HG03064 (cell line): Measurements from ENCODE around the gene TMEM30B.
"Not testable (repeated sequence)": the region's sequence is repeated elsewhere in the genome, so short reads cannot be mapped to it uniquely, and the experiment has no call there.

Experiments
- ATAC-seq: cut with Tn5 transposase; IDR thresholded peaks from one replicate; pipeline ENCODE4 v1.9.1; 2021; ENCODE audit warnings: low read depth; ENCODE audit not compliant: unreplicated experiment

Gene TMEM30B, protein sequence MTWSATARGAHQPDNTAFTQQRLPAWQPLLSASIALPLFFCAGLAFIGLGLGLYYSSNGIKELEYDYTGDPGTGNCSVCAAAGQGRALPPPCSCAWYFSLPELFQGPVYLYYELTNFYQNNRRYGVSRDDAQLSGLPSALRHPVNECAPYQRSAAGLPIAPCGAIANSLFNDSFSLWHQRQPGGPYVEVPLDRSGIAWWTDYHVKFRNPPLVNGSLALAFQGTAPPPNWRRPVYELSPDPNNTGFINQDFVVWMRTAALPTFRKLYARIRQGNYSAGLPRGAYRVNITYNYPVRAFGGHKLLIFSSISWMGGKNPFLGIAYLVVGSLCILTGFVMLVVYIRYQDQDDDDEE

DNA sequence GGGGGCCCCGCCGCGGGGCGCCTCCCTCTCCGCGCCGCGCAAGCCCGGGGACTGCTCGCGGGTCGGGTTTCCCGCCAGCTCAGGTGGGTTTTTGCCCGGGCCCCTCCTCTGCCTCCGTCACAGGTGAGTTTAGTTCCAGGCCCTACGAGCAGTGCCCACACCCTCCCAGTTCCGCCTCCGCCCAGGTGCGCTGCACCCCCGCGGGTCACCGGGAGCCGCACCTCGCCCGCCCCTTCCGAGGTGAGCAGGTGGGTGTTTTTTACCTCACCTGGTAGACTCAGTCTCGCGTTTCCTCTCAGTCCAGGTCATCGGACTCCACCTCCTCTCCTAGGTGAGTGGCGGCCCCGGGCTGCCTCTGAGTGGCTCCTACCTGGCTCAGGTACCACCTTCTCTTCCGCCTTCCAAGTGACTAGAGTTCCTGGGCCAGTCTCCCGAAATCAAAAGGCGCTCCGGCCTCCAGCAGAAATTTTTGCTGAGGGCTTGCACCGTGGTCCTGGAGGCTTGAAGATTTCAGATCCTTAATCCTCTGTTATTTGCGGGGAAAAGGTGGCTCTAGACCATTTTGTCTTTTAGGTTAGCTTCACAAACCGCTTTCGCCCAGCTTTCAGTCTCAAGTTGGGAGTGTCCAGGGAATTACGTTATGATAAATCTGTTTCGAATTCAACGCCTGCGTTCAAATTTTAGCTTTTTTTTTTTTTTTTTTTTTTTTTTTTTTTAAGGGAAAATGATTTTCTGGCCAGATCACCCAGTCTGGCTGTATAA, at the start of gene TMEM30B:
Gene TMEM30B, minus strand, starts transcription at position 153 of the 762 bp plus-strand sequence. CDS start 191 bp downstream, outside the sequence.
- ATAC-seq, result no peak

DNA sequence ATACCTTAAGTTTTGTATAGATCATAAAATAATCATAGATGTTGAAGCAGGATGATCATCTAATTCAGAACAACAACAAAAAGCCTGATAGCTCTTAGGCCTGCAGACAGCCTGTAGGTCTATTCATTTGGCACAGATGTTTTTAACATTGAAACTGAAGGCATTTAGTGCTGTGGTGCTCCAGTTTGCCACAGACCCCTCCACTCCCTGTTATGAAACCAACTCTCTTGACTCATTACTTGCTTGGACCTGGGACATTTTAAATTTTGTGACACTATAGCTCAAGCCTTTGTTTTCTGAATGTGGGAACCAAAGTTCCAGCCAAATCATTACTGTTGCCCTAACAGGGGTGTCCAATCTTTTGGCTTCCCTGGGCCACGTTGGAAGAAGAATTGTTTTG, 49.4 kb upstream of the TMEM30B start:
- no peak for ATAC-seq

DNA sequence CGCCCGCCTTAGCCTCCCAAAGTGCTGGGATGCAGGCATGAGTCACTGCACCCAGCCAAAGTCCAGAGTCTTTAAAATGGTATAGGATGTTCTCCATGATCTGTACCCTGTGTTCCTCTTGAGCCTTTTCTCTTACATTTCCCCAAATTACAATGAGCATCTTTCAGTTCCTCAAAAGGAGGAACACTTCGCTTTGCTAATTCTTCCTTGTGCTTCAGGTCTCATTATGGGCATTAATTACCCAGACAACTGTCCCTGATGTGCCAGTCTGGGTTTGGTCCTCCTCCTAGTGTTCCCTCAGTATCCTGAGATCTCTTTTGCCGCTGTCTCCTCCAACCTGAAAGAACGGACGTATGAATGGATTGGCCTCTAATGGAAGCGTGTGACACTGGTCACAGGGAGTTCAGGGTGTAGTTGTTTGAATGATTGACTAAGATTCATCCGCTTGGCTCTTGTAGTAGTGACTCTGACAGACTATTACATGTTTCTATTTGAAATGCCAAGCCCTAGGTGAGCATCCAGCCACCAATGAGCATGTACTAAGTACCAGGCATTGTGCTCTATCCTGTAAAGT, 48.4 kb upstream of the TMEM30B start:
- peak; percentile 60 for ATAC-seq

DNA sequence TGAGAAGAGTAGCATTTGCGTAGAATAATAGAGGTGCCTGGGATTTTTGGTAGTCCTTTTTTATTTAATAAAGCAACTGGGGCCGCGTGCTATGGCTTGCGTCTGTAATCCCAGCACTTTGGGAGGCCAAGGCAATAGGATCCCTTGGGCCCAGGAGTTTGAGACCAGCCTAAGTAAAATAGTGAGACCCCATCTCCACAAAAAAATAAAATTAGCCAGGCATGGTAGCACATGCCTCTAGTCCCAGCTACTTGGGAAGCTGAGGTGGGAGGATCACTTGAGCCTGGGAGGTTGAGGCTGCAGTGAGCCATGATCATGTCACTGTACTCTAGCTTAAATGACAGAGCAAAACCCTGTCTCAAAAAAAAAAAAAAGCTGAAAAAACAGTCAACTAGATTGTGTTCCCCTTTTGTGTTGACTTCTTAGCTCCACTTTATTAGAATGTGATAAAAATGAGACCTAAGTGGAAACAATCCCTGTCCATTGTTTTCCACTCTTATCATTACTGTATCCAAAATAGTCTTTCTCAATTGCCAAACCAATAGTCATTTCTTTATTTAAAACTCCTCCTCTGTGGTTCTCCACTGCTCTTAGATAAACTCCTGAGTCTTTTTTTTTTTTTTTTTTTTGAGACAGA, 47.6 kb upstream of the TMEM30B start:
- ATAC-seq, result no peak

DNA sequence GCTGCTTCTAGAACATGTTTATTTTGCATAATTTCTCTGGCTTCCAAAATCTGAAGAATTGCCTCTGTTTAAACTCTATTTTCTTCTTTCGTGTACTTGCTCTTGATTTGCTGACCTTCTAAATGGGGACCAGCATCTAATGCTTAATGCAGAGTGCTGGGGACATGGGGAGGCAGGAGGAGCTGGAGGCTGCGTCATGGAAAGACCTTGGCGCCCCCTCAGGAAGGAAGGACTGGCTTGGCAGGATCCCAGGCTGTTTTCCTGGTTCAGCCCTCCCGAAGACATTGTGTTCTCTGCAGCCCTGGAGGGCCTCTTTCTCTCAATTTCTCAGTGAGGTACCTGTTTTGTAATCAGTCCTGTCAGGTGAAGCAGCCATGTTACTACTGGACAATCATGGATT, 45.7 kb upstream of the TMEM30B start:
- no peak for ATAC-seq

DNA sequence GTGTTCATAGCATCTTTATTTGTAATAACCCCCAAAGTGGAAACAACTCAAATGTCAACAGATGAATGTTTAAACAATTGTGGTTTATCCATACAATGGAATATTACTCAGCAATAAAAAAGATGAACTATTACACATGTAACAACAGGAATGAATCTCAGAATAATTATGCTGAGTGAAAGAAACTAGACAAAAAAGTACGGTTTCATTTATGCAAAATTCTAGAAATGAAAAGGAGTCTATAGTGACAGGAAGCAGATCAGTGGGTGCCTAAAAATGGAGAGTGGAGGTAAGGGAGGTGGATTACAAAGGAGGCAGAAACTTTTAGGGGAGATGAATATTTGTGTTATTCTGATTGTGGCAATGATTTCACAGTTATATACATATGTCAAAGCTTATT, 45.0 kb upstream of the TMEM30B start:
- ATAC-seq, result no peak

DNA sequence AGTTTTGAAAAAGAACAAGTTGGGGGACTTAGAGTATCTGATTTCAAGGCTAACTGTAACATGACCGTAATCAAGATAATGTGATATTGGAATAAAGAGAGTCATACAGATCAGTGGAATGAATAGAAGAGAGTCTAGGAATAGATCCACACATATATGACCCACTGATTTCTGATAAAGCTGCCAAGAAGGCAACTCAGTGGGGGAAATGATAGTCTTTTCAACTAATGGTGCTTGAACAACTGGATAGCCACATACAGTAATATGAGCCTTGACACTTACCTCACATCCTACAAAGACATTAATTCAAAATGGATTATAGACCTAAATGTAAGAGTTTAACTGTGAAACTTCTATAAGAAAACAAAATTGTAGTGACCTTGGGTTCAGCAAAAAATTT, 44.0 kb upstream of the TMEM30B start:
- ATAC-seq, result no peak

DNA sequence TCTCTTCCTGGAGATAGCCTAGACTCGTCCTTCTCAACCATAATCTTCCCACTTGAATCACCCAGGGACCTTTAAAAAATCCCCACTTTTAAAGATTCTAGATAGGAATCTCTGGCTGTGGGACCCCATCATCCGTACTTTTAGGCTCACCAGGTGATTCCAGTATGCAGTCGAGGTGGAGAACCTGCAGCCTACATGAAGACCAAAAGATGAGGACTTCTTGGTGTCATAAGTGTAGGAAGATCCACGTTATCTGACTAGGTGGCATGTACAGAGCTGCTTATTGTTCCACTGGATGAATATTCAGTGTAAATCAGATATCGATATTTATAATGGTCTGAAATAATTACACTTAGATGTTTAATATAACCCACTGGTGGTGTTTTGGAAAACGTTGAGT, 42.8 kb upstream of the TMEM30B start:
- ATAC-seq, result no peak

DNA sequence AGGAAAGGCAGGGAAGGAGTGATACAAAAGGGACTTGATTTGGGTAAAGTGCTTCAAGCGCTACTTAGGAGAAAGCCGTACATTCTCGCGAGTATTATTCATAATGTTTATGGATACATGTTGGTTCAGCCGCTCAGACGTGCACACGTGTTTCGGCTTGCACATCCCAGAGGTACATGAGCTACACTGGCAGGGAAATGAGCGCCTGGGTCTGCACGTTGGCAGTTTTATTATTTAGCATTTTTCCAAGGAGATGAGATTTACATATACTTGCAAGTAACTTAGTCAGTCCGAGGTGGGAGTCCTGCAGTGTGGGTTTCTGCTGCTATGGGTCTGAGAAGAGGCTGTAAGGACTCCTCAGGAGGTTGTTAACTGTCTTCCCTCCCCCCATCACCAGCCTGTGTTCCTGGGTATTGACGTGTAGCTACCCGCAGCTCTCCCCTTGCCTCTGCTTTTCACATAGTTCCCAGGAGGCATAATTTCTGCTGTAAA, 41.7 kb upstream of the TMEM30B start:
- ATAC-seq, result no peak

DNA sequence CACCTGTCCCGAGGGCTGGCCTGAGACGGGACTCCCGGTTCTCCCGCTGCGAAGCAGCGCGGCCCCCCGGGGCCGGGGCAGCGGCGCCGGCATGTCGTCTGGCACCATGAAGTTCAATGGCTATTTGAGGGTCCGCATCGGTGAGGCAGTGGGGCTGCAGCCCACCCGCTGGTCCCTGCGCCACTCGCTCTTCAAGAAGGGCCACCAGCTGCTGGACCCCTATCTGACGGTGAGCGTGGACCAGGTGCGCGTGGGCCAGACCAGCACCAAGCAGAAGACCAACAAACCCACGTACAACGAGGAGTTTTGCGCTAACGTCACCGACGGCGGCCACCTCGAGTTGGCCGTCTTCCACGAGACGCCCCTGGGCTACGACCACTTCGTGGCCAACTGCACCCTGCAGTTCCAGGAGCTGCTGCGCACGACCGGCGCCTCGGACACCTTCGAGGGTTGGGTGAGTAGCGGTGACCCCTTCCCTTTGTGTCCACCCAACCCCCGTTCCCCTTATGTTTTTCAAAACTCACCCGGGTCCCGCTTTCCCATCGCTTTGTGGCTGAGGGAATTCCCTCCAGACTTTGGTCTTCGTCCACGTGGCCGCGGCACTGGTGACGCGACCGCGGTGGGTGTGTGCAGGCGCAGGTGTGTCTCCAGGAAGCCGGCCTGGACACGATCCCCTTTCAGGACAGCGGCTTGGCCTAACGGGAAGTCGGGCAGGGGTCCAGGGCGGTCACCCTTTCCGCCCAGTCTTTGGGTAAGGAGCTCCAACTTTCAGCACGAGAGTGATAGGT, 41.1 kb upstream of the TMEM30B start:
- ATAC-seq, result peak; percentile 16

DNA sequence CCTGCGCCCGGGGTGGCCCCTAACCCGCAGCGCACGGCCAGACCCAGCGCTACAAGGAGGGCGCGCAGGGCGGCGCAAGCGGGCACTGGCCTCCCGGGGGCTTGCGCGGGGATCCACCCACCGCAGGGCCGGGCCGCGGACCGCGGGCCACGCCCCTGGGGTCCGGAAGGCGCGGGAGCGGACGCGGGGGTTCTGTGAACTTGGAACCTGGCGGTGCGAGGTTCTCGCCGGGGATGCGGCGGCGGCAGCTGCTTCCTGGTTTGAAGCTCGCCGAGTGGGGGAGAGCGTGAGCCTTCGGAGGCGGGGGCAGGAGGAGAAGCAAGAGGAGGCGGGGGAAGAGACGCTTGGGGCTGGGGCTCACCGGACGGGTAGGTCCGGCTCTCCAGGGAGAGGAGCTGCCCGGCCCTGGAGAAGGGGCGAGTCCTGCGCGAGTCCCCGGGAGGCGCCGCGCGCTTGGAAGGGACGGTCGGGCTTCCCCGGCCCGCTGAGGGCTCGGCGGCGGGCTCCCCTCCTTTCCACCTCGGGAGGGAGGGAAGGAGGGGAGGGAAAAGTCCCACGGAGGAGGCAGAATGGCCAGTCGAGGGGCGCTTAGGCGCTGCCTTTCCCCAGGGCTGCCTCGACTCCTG, 40.4 kb upstream of the TMEM30B start, which contains the start of gene PRKCH:
Gene PRKCH, plus strand, starts transcription at position 195 of the 626 bp plus-strand sequence. CDS start 523 bp downstream, outside the sequence.
- peak; percentile 68 for ATAC-seq

DNA sequence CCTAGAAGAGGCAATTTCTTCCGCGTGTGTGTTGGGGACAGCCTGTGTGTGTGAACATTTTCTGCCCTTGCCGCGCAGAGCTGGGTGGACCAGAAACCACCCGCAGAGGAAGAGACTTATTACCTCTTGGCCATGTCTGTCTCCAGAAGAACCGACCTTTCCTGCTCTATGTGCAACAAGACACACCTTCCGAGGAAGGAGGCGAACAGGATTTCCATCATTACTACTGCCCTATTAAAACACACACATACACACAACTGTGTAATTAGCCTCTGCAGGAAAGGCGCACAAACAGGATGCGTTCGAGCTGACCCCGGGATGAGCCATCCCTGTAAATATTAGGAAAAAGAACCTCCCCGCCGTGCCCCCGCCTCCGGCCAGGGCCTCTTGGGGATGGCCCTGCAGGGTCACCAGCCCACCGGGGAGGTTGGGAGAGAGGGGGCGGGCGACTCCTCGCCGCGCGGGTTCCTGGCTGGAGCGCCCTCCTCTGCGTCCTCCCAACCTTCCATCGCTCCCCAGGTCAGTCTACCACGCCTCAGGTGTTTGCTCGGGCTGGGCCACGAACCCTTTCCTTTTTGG, 39.8 kb upstream of the TMEM30B start:
- no peak for ATAC-seq

DNA sequence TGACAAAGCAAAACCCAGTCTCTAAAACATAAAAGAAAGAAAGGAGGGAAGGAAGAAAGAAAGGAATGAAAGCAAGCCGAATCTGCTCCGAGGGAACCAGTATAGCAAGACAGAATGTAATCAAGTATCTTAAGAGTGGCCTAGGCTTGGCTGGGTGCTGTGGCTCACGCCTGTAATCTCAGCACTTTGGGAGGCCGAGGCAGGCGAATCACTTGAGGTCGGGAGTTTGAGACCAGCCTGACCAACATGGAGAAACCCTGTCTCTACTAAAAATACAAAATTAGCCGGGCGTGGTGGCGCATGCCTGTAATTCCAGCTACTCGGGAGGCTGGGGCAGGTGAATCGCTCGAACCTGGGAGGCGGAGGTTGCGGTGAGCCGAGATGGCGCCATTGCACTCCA, 39.0 kb upstream of the TMEM30B start:
- ATAC-seq, result not testable (repeated sequence)

DNA sequence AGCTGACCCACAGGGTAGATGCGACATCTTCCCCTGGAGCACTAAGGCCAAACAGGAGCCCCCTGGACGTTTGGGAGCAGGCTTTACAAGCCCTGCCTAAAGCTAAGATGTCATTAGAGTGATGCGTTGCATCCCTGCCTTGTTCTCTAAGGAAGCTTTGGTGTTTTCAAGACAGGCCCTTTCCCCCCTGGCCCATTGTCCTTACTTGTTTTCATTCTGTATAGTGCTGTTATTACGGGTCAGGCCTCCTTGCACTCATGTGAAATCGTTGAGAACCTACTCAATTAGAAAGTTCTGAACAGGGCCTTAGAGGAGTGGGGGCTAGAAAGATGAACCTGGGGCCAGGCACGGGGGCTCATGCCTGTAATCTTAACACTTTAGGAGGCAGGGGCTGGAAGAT, 38.6 kb upstream of the TMEM30B start:
- ATAC-seq, result no peak

DNA sequence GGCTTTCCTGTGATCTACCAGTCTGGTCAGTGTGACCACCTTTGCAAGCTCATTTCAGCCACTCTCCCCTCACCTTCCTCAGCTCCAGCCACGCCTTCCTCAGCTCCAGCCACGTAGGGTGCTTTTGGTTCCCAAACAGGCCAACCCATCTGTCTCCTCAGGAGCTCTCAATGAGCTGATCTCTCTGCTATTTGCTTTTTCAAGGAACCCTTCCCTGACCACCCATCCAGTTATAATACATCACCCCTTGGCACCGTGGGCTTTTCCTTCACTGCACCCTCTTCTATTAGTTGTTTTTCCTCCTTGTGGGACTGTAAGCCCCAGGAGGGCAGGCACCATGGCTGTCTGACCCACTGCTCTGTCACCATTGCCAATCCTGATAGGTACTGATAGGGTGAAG, 37.9 kb upstream of the TMEM30B start:
- ATAC-seq, result no peak

DNA sequence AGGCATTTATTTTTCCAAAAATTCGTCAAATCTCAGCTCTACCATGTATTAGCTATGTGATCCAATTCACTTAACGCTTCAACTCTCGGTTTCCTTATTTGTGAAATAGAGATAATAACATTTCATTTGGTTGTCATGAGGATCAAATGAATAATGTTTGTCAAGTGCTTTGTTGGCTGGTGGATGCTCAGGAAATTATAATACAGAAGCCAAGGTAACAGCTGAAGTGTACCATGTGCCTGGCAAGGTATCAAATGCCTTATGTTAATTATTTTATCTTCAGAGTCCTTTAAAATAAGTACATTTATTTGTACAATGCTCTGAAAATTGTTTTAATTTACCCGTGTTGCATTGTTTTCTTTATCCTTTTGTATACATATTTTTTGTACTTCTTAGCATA, 34.2 kb upstream of the TMEM30B start:
- no peak for ATAC-seq

DNA sequence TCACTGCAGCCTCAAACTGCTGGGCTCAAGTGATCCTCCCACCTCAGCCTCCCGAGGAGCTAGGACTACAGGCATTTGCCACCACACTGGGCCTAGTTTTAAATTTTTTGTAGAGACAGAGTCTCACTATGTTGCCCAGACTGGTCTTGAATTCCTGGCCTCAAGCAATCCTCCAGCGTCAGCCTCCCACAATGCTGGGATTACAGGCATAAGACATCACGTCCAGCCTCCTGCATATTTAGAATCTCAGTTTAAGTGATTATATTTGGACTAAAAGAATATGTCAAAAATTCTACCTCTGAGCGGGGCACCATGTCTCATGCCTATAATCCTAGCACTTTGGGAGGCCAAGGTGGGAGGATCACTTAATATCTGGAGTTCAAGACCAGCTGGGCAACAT, 27.6 kb upstream of the TMEM30B start:
- not testable (repeated sequence) for ATAC-seq

DNA sequence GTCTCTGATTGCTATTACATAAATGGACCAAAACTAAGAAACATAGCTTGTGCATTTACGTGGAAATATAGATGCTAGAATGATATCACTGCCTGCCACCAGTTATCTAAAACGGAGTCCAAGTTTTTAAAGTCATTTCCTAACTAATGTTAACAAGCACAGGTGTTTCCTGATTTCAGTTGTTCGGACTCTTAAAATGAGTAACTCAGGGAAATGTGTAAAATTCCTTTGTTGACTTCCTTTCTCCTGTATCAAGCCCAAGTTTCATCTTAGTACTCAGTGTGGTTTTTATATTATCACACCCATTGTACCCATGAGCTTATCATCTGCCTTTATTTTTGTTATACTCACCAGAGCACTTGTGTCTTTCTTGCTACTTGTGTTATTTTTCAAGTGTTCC, 27.1 kb upstream of the TMEM30B start:
- no peak for ATAC-seq

DNA sequence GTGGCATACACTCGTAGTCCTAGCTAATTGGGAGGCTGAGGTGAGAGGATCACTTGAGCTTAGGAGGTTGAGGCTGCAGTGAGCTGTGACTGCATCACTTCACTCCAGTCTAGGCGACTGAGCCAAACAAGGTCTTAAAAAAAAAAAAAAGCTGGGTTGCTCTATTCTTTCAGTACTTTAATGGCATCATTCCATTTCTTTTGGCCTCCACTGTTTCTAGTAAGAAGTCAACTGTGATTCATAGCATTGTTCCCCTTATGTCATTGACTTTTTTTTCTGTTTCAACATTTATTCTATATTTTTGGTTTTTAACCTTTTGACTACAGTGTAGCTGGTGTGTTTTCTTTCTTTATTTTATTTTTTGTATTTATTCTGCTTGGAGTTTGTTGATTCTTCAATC, 23.6 kb upstream of the TMEM30B start:
- ATAC-seq, result no peak
